Mesendoderm (in vitro differentiated cells): ENCODE results near the gene STIM2.
"Not testable (repeated sequence)": the region's sequence is repeated elsewhere in the genome, so short reads cannot be mapped to it uniquely, and the experiment has no call there.

Experiments used
- DNase-seq: peaks from one replicate; pipeline ENCODE4 v3.0.0; 2013
- H2AK5ac ChIP-seq: 2 replicates; pipeline ENCODE4 v1.6.1; 2013; ENCODE audit warnings: low read length, inconsistent platforms
- H2BK120ac ChIP-seq: 2 replicates; pipeline ENCODE4 v1.6.1; 2013; ENCODE audit warnings: low read depth, mild to moderate bottlenecking, low read length, moderate library complexity, mixed read lengths
- H2BK15ac ChIP-seq: replicated peaks from 2 replicates; pipeline ENCODE4 v1.6.1; 2013; ENCODE audit warnings: low read depth, mild to moderate bottlenecking, moderate library complexity
- H2BK5ac ChIP-seq: 2 replicates; pipeline ENCODE4 v1.6.1; 2013; ENCODE audit warnings: low read length, inconsistent platforms
- H3K18ac ChIP-seq: 2 replicates; pipeline ENCODE4 v1.6.1; 2013; ENCODE audit warnings: mild to moderate bottlenecking, low read length, mixed read lengths
- H3K23ac ChIP-seq: one replicate; pipeline ENCODE4 v1.6.1; 2013; ENCODE audit warnings: low read length
- H3K27ac ChIP-seq: 2 replicates; pipeline ENCODE4 v1.5.1; 2013; ENCODE audit warnings: low read depth, mild to moderate bottlenecking, inconsistent platforms, low read length, moderate library complexity
- H3K27me3 ChIP-seq: 2 replicates; pipeline ENCODE4 v1.6.1; 2013; ENCODE audit warnings: low read length, control low read depth, mild to moderate bottlenecking, inconsistent platforms; ENCODE audit not compliant: insufficient read depth, poor library complexity
- H3K36me3 ChIP-seq: 2 replicates; pipeline ENCODE4 v1.6.1; 2013; ENCODE audit warnings: low read length, inconsistent platforms; ENCODE audit not compliant: control insufficient read depth, insufficient read depth
- H3K4ac ChIP-seq: one replicate; pipeline ENCODE4 v1.6.1; 2013; ENCODE audit warnings: low read depth, mild to moderate bottlenecking, low read length, moderate library complexity
- H3K4me1 ChIP-seq: 2 replicates; pipeline ENCODE4 v1.6.1; 2013; ENCODE audit warnings: low read depth, low read length, inconsistent platforms; ENCODE audit not compliant: control insufficient read depth
- H3K4me2 ChIP-seq: 2 replicates; pipeline ENCODE4 v1.6.1; 2013; ENCODE audit warnings: low read length
- H3K4me3 ChIP-seq: 2 replicates; pipeline ENCODE4 v1.5.1; 2013; ENCODE audit warnings: mild to moderate bottlenecking, low read length
- H3K56ac ChIP-seq: one replicate; pipeline ENCODE4 v1.6.1; 2013; ENCODE audit warnings: low read length
- H3K79me1 ChIP-seq: 2 replicates; pipeline ENCODE4 v1.6.1; 2013; ENCODE audit warnings: low read length, inconsistent platforms
- H3K79me2 ChIP-seq: 2 replicates; pipeline ENCODE4 v1.6.1; 2013; ENCODE audit warnings: mild to moderate bottlenecking, low read length; ENCODE audit not compliant: control insufficient read depth, insufficient read depth
- H3K9ac ChIP-seq: 2 replicates; pipeline ENCODE4 v1.6.1; 2013; ENCODE audit warnings: low read length, inconsistent platforms
- H4K5ac ChIP-seq: one replicate; pipeline ENCODE4 v1.6.1; 2013; ENCODE audit warnings: low read length
- H4K8ac ChIP-seq: one replicate; pipeline ENCODE4 v1.6.1; 2013; ENCODE audit warnings: low read depth, mild to moderate bottlenecking, control low read depth, low read length, moderate library complexity
- WGBS: extraction: QIAGEN DNeasy Blood & Tissue Kit; methylation state at CpG from one replicate; pipeline ENCODE4 v1.1.7; 2013; ENCODE audit warnings: low lambda C conversion rate, missing lambda C conversion rate; ENCODE audit not compliant: insufficient coverage; ENCODE audit errors: extremely low coverage; 5-methylcytosine and 5-hydroxymethylcytosine counted together

Gene STIM2

DNA sequence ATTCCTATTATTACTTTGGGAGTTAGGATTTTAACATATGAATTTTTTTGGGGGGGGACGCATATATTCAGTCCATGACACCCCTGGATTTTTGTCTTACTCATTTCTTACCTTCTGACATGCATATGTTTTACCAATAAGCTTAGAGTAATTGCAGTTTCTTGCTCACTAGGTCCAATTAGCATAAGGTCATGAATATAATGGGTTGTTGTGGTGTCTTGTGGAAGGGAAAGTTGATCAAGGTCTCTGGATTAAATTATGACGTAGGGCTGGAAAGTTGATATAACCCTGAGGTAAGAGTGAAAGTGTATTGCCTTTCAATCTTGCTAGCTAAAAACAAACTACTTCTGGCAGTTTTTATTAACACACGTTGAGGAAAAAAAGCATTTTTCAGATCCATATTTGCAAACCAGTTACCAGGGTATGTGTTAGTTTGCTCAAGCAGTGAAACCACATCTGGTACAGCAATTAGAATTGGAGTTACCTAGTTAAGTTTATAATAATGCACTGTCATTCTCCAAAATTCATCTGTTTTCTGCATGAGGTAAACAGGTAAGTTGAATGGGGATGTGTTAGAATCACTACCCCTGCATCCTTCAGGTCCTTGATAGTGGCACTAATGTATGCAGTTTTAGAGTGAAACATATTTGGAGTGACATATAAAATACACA, 32.0 kb downstream of the STIM2 start:
- H3K79me1 ChIP-seq, result peaks cover 17% of the 10 kb centered on the region
- no peak overlapping the region for H3K18ac ChIP-seq
- no peaks in the 10 kb centered on the region for H3K36me3 ChIP-seq
- H3K4ac ChIP-seq, result no peak overlapping the region
- peaks cover 11% of the 10 kb centered on the region for H3K79me2 ChIP-seq
- H3K4me1 ChIP-seq, result no peaks in the 10 kb centered on the region
- no peak overlapping the region for H3K4me3 ChIP-seq
- no peak for DNase-seq
- H3K27me3 ChIP-seq, result no peaks in the 10 kb centered on the region
- no peak overlapping the region for H3K27ac ChIP-seq
- H4K8ac ChIP-seq, result no peak overlapping the region
- H2BK15ac ChIP-seq, result no peak overlapping the region
- WGBS, result no CpG with 5 or more reads among the region's 3 CpGs
- H2BK5ac ChIP-seq, result no peak overlapping the region
- H3K4me2 ChIP-seq, result no peak overlapping the region
- no peak overlapping the region for H3K56ac ChIP-seq
- no peak overlapping the region for H4K5ac ChIP-seq
- H3K23ac ChIP-seq, result no peak overlapping the region
- no peak overlapping the region for H3K9ac ChIP-seq
- H2AK5ac ChIP-seq, result no peak overlapping the region
- no peak overlapping the region for H2BK120ac ChIP-seq

DNA sequence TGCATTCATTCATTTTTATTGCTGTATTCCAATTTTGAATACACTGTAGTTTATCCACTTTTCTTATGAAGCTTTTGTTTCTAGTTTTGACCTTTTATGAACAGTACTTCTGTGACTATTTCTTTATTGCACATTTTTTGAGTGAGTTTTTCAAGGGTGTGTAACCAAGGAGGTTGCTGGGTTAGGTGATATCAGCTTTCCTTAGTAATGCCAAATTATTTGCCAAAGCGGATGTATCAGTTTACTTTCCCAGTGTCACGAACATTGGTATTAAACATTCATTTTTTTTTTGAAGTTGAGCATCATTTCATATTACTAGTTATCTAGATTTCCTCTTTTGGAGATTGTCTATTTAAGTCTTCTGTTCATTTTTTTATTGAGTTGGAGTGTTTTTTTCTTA, 32.9 kb downstream of the STIM2 start:
- Histone ChIP-seq H3K56ac (no peak overlapping the region), H3K18ac (no peak overlapping the region), H3K79me2 (peaks cover 11% of the 10 kb centered on the region), H3K9ac (no peak overlapping the region), H4K5ac (no peak overlapping the region), H2BK15ac (no peak overlapping the region), H3K4ac (no peak overlapping the region), H3K36me3 (no peaks in the 10 kb centered on the region), H3K79me1 (peaks cover 17% of the 10 kb centered on the region), H3K27ac (no peak overlapping the region), H3K27me3 (no peaks in the 10 kb centered on the region), H2AK5ac (no peak overlapping the region), H2BK120ac (no peak overlapping the region), H4K8ac (no peak overlapping the region), H2BK5ac (no peak overlapping the region), H3K23ac (no peak overlapping the region), H3K4me2 (no peak overlapping the region), H3K4me3 (no peak overlapping the region), H3K4me1 (no peaks in the 10 kb centered on the region)
- no peak for DNase-seq
- WGBS, result no CpG with 5 or more reads among the region's 2 CpGs

DNA sequence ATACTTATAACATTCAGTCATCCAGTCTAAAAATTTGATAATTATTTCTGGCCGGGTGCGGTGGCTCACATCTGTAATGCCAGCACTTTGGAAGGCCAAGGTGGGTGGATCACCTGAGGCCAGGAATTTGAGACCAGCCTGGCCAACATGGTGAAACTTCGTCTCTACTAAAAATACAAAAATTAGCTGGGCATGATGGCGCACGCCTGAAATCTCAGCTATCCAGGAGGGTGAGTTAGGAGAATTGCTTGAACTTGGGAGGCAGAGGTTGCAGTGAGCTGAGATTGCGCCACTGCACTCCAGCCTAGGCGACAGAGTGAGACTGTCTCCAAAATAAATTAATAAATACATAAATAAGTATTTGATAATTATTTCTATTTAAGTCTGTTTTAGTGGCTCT, 34.2 kb downstream of the STIM2 start:
- H3K56ac ChIP-seq, H3K4me3 ChIP-seq, H3K4me1 ChIP-seq, H2BK15ac ChIP-seq, H3K36me3 ChIP-seq, H3K4ac ChIP-seq, H3K18ac ChIP-seq, DNase-seq, H3K27ac ChIP-seq, H3K23ac ChIP-seq, H2BK120ac ChIP-seq, H4K5ac ChIP-seq, H3K79me2 ChIP-seq, H3K27me3 ChIP-seq, H3K9ac ChIP-seq, H3K4me2 ChIP-seq, H4K8ac ChIP-seq, H2AK5ac ChIP-seq, H2BK5ac ChIP-seq: not testable (repeated sequence)
- peaks cover 12% of the 10 kb centered on the region for H3K79me1 ChIP-seq
- WGBS, result no CpG with 5 or more reads among the region's 7 CpGs

DNA sequence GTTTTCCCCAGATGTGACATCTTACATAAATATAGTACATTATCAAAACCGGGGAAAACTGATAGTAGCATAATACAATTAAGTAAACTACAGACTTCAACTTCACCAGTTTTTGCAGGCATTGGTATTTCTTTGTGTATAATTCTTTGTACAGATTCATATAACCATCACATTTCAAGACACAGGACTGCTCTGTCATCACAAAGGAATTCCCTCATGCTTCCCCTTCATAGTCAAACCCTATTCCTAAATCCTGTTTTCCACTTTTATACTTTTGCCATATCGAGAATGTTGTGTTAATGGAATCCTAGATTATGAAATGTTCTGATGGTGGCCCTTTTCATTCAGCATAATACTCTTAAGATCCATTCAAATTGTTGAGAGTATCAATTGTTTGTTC, 36.0 kb downstream of the STIM2 start:
- H2AK5ac ChIP-seq, result no peak overlapping the region
- no peak for DNase-seq
- WGBS, result no CpG with 5 or more reads among the region's 2 CpGs

DNA sequence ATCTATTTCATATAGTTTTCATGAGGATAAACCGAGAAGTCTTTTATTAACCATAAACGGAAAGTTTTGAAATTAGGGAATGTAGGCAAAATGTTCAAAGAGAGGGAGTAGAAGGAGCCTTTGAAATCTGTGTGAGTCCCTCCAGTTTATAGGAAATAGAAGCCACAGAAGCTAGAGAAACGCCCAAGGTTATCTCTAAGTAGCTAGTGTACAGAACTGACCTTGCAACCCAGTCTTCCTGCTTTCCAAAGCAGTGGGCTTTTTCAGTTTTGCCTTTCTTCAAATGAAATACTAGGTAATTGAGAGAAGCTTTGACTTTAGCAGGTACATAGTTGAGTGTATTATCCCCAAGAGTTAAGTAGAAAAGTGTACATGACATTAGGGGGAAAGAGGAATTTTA, 39.4 kb downstream of the STIM2 start:
- Histone ChIP-seq H2AK5ac (no peak overlapping the region), H3K23ac (no peak overlapping the region), H3K9ac (no peak overlapping the region), H3K27me3 (no peaks in the 10 kb centered on the region), H4K8ac (no peak overlapping the region), H4K5ac (no peak overlapping the region), H2BK5ac (no peak overlapping the region), H3K36me3 (no peaks in the 10 kb centered on the region), H2BK15ac (no peak overlapping the region), H3K4me1 (peaks cover 3% of the 10 kb centered on the region), H3K79me1 (peaks cover 7% of the 10 kb centered on the region), H2BK120ac (no peak overlapping the region), H3K79me2 (peaks cover 7% of the 10 kb centered on the region), H3K4ac (no peak overlapping the region), H3K4me3 (no peak overlapping the region), H3K27ac (no peak overlapping the region), H3K56ac (no peak overlapping the region), H3K18ac (no peak overlapping the region), H3K4me2 (no peak overlapping the region)
- WGBS, result no CpG with 5 or more reads among the region's 3 CpGs
- DNase-seq, result no peak

More for the DNA sequence above, 36.0 kb downstream of the STIM2 start:
- H3K4me1 ChIP-seq, result no peaks in the 10 kb centered on the region
- no peak overlapping the region for H4K5ac ChIP-seq
- H3K4ac ChIP-seq, result no peak overlapping the region
- no peak overlapping the region for H3K9ac ChIP-seq
- no peak overlapping the region for H3K56ac ChIP-seq
- no peak overlapping the region for H3K4me2 ChIP-seq
- H3K79me2 ChIP-seq, result peaks cover 4% of the 10 kb centered on the region
- H3K4me3 ChIP-seq, result no peak overlapping the region
- H2BK5ac ChIP-seq, result no peak overlapping the region
- H3K18ac ChIP-seq, result no peak overlapping the region
- H3K27ac ChIP-seq, result no peak overlapping the region
- no peaks in the 10 kb centered on the region for H3K36me3 ChIP-seq
- peaks cover 3% of the 10 kb centered on the region for H3K79me1 ChIP-seq
- no peak overlapping the region for H4K8ac ChIP-seq
- H2BK120ac ChIP-seq, result no peak overlapping the region
- H3K27me3 ChIP-seq, result no peaks in the 10 kb centered on the region
- no peak overlapping the region for H3K23ac ChIP-seq
- H2BK15ac ChIP-seq, result no peak overlapping the region

DNA sequence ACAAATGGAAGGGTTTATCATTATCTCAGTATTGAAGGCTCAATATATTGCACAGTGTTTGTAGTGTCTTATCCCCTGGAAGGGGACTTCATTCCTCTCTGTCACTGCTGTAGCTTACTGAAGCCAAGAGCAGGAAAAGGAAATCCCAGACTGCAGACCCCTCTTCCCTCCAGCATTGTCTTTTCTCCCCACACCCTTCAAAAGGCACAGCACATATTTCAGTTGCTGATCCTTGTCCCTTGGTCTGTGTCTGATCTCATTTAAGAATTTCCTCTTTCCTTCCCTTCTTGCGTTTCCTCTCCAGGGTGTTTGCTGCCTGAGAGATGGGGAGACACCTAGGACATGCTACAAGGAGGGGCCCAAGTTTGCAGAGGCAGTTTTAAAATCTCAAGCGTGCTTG, 40.1 kb downstream of the STIM2 start:
- Histone ChIP-seq H2AK5ac (no peak overlapping the region), H3K79me1 (peaks cover 9% of the 10 kb centered on the region), H3K18ac (no peak overlapping the region), H2BK15ac (no peak overlapping the region), H2BK120ac (no peak overlapping the region), H3K4ac (no peak overlapping the region), H3K9ac (no peak overlapping the region), H4K8ac (peak overlapping the region; percentile 56), H3K79me2 (peaks cover 11% of the 10 kb centered on the region), H3K27me3 (no peaks in the 10 kb centered on the region), H3K27ac (no peak overlapping the region), H3K4me1 (peaks cover 7% of the 10 kb centered on the region), H3K4me2 (no peak overlapping the region), H3K4me3 (no peak overlapping the region), H2BK5ac (no peak overlapping the region), H3K56ac (no peak overlapping the region), H4K5ac (no peak overlapping the region), H3K23ac (no peak overlapping the region), H3K36me3 (no peaks in the 10 kb centered on the region)
- no CpG with 5 or more reads among the region's 2 CpGs for WGBS
- peak; percentile 44 for DNase-seq
